GM12874 (cell line): Measurements from ENCODE around the gene PRKCB.

Experiments used
- CTCF ChIP-seq: IDR thresholded peaks from 2 replicates; pipeline ENCODE4 v1.5.1; 2011; ENCODE audit warnings: low read depth, mild to moderate bottlenecking, control low read depth, low read length, moderate library complexity; ENCODE audit not compliant: insufficient read depth

Gene PRKCB

DNA sequence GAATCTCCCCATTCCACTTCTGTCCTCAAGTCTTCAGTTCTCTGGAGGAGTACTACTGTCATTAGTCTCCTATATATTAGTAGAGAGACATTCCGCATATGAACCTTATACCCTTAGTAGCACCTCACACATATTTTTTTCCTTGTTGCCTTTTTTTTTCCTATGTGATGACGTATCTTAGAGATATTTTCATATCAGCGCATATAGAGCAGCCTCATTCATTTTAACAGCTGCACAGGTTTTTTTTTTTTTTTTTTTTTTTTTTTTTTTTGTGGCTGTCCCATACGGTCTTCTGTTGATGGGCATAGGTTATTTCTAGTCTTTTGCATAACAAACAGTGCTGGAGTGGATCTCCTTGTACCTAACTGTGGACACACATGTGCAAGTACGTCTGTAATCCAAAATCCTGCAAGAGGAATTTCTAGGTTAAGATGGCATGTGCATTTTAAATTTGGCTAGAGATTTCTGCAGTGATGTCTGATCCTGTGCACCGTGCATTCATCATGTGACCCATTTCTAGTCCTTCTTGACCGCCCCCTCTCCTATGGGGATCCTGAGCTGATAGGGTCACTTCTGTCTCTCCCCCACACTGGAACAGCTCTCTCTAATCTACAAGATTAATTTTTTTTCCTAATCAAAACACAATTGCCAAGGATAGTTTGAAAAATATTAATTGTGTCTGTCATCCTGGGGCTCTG lies 64.8 kb downstream of the PRKCB start:
- TF ChIP-seq CTCF = no peak

- no peak for TF ChIP-seq CTCF
These were observed 65.6 kb downstream of the PRKCB start for GRCh38 chr16:23901178-23902033.

GRCh38 chr16:23902034-23902747 lies 66.4 kb downstream of the PRKCB start:
- no peak for TF ChIP-seq CTCF

- TF ChIP-seq CTCF = no peak
These were observed 67.1 kb downstream of the PRKCB start for GRCh38 chr16:23902748-23903414.

GRCh38 chr16:23905027-23905426 lies 69.2 kb downstream of the PRKCB start:
- no peak for TF ChIP-seq CTCF

- TF ChIP-seq CTCF = no peak
These were observed 71.7 kb downstream of the PRKCB start for GRCh38 chr16:23907457-23907902.

DNA sequence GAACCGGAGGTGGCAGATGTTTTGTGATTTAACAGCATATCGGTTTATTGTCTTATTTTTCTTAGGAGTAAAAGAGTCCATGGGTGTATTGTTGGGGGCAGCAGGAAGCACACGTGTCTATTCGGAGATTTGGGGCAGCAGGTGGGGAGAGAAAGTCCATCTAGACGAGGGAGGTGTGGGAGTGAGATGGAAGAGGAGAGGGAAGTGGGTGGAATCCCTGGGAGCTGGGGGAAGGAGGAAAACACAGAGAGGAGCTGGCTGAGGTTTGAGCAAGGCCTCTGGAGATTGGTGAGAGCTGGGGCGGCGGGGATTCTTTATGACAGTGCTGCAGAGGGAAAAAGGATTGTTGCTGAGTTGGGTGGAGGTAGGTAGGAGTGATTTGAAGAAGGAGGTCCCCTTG lies 72.1 kb downstream of the PRKCB start:
- TF ChIP-seq CTCF = no peak
